Measurements from ENCODE around the gene PLAC9.

Gene PLAC9

DNA sequence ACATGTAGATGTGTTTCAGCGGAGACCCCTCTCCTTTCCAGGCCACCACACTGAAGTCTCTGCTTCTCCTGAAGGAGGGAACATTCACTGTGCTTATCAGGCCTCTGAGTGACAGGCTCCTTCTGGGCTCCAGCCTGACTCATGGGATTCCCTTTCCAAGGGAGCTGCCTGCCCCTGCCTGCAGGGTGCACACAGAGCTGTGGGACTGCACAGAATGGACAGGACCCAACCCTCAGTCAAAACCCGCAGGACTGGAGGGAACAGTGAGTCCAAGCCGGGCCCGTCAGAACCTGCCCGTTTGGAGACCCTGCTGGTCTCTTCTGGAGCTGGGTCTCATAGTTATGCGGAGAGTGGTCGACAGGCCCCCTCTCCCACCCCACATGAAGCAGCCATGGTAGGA is 32.6 kb downstream of the PLAC9 start:
- H3K4me1 ChIP-seq (ENCODE audit: insufficient read depth, poor library complexity, severe bottlenecking): peaks cover 33% of the 10 kb centered on the region
- no peaks in the 10 kb centered on the region for H3K27me3 ChIP-seq (ENCODE audit: insufficient read depth, poor library complexity, severe bottlenecking)
- DNase-seq (ENCODE audit: low spot score): no peak
- H3K27ac ChIP-seq (ENCODE audit: poor library complexity, severe bottlenecking): peak overlapping the region; percentile 51
- no peaks in the 10 kb centered on the region for H3K9me3 ChIP-seq (ENCODE audit: severe bottlenecking)
- H3K36me3 ChIP-seq (ENCODE audit: low read depth): peaks cover 42% of the 10 kb centered on the region
- H3K4me3 ChIP-seq (ENCODE audit: severe bottlenecking): no peak overlapping the region
- peak; percentile 86 for ATAC-seq (ENCODE audit: low read depth)
- TF ChIP-seq, protein P1, sequence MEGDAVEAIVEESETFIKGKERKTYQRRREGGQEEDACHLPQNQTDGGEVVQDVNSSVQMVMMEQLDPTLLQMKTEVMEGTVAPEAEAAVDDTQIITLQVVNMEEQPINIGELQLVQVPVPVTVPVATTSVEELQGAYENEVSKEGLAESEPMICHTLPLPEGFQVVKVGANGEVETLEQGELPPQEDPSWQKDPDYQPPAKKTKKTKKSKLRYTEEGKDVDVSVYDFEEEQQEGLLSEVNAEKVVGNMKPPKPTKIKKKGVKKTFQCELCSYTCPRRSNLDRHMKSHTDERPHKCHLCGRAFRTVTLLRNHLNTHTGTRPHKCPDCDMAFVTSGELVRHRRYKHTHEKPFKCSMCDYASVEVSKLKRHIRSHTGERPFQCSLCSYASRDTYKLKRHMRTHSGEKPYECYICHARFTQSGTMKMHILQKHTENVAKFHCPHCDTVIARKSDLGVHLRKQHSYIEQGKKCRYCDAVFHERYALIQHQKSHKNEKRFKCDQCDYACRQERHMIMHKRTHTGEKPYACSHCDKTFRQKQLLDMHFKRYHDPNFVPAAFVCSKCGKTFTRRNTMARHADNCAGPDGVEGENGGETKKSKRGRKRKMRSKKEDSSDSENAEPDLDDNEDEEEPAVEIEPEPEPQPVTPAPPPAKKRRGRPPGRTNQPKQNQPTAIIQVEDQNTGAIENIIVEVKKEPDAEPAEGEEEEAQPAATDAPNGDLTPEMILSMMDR (IDR thresholded peaks at IDR 0.05; ENCODE audit: poor library complexity, severe bottlenecking): peak; percentile 16

DNA sequence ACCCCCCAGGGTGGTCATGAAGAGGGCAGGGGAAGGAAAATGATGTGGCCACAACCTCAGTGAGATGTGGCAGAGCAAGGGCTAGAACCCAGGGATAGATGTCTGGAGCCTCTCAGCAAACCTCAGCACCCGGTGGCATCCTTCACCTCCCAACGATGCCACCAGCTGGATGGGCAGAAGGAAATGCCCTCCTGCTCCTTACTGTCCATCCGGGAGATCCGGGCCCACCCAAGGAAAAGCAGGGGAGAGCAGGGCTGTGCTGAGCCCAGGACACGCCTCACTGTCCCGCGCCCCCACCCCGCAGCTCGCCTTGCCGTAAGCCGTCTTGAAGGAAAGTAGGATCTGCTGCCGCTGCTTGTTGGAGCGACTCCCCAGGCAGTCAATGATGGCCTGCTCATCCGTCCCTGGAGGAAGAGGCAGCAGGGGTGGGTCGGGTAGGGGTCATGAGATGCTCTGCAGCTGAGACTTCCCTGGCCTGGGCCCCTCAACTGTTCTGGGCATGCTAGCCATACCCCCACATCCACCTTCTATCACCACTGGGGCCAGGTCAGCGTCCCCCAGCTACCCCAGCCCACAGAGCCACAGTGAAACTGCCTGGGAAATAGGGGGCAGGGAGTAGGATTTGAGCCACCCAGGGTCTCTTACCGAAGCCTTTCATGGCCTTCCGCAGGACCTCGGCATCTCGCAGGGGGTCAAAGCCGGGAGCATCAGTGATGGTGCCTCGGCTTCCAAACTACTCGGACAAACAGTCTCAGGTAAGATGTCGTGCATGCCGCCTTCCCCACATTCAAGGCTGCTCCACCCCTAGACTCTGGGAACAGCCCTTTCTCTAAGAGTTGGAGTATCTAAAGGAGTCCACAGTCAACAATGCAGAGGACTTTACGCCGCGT is 34.3 kb downstream of the PLAC9 start:
- H3K9me3 ChIP-seq (ENCODE audit: severe bottlenecking): no peaks in the 10 kb centered on the region
- no peaks in the 10 kb centered on the region for H3K27me3 ChIP-seq (ENCODE audit: insufficient read depth, poor library complexity, severe bottlenecking)
- H3K4me3 ChIP-seq (ENCODE audit: severe bottlenecking): no peak overlapping the region
- H3K27ac ChIP-seq (ENCODE audit: poor library complexity, severe bottlenecking): peak overlapping the region; percentile 51
- TF ChIP-seq, protein P1 (IDR thresholded peaks at IDR 0.05; ENCODE audit: poor library complexity, severe bottlenecking): no peak
- DNase-seq (ENCODE audit: low spot score) (no peak), ATAC-seq (ENCODE audit: low read depth) (no peak)
- peaks cover 33% of the 10 kb centered on the region for H3K4me1 ChIP-seq (ENCODE audit: insufficient read depth, poor library complexity, severe bottlenecking)
- H3K36me3 ChIP-seq (ENCODE audit: low read depth): peaks cover 47% of the 10 kb centered on the region

- H3K36me3 ChIP-seq (ENCODE audit: low read depth): peaks cover 39% of the 10 kb centered on the region
- TF ChIP-seq, protein P1 (IDR thresholded peaks at IDR 0.05; ENCODE audit: poor library complexity, severe bottlenecking): no peak
- no peak overlapping the region for H3K27ac ChIP-seq (ENCODE audit: poor library complexity, severe bottlenecking)
- H3K27me3 ChIP-seq (ENCODE audit: insufficient read depth, poor library complexity, severe bottlenecking): no peaks in the 10 kb centered on the region
- peaks cover 33% of the 10 kb centered on the region for H3K4me1 ChIP-seq (ENCODE audit: insufficient read depth, poor library complexity, severe bottlenecking)
- no peaks in the 10 kb centered on the region for H3K9me3 ChIP-seq (ENCODE audit: severe bottlenecking)
- ATAC-seq (ENCODE audit: low read depth): no peak
- H3K4me3 ChIP-seq (ENCODE audit: severe bottlenecking): no peak overlapping the region
- no peak for DNase-seq (ENCODE audit: low spot score)
These were observed 35.1 kb downstream of the PLAC9 start for GRCh38 chr10:80167471-80168161.

DNA sequence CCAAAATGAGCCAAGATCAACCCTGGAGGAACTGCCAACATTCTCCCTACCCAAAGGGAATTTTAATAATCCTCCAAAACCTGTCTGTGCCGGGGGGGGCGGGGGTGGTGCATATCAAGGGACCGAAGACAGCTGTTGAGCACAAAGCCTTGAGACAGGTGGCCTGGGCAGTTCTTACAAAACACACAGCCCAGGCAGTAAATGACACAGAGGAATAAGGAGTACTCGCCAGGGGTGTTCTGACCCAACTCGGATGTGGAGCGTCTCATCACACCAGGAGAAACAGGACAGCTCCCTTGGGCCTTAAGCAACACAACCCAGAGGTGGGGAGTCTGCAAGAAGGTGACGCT is 35.6 kb downstream of the PLAC9 start:
- TF ChIP-seq, protein P1 (IDR thresholded peaks at IDR 0.05; ENCODE audit: poor library complexity, severe bottlenecking): no peak
- ATAC-seq (ENCODE audit: low read depth) (no peak), DNase-seq (ENCODE audit: low spot score) (no peak)
- no peak overlapping the region for H3K27ac ChIP-seq (ENCODE audit: poor library complexity, severe bottlenecking)
- H3K36me3 ChIP-seq (ENCODE audit: low read depth): peaks cover 37% of the 10 kb centered on the region
- H3K27me3 ChIP-seq (ENCODE audit: insufficient read depth, poor library complexity, severe bottlenecking): no peaks in the 10 kb centered on the region
- no peak overlapping the region for H3K4me3 ChIP-seq (ENCODE audit: severe bottlenecking)
- H3K4me1 ChIP-seq (ENCODE audit: insufficient read depth, poor library complexity, severe bottlenecking): peaks cover 33% of the 10 kb centered on the region
- no peaks in the 10 kb centered on the region for H3K9me3 ChIP-seq (ENCODE audit: severe bottlenecking)

All from RWPE2 (cell line).